Pancreas (tissue), 10 donors: Measurements from ENCODE around the gene EIF2B5. TPM values are rescaled to one million over a fixed set of nuclear protein-coding genes. Genes with fewer than 3 reads are reported as not detected.

Source experiments
- ATAC-seq, 4 donors: fragments of 200-7000 bp; cut with Tn5 transposase; one replicate each; pipeline versions ENCODE4 v1.8.0 to v1.9.1; 2020; ENCODE audit warnings: mild to moderate bottlenecking in 4 of 4, moderate library complexity in 4 of 4
- DNase-seq, 6 donors: peaks; one replicate each; pipeline ENCODE4 v3.0.0-alpha.2; 2020
- FAIRE-seq: peaks from 2 replicates; lab custom pipeline; 2012; peaks lifted over from hg19 to GRCh38; lab: Jason Lieb, UNC
- H3K27ac ChIP-seq, 4 donors: fragments of 200-600 bp; sonication (generic); 1 replicate in 3 of 4; 2 replicates in 1 of 4; pipeline versions ENCODE4 v1.5.0 to v1.8.0; 2020
- H3K27me3 ChIP-seq, 4 donors: fragments of 200-600 bp; one replicate each; pipeline ENCODE4 v1.8.0; 2021
- H3K36me3 ChIP-seq, 3 donors: fragments of 200-600 bp; sonication (generic) in 1 of 3; one replicate each; pipeline versions ENCODE4 v1.5.0 to v1.8.0; 2020 to 2021
- H3K4me1 ChIP-seq, 3 donors: fragments of 200-600 bp; one replicate each; pipeline ENCODE4 v1.8.0; 2021
- H3K4me3 ChIP-seq, 4 donors: fragments of 200-600 bp; sonication (generic) in 2 of 4; one replicate each; pipeline versions ENCODE4 v1.5.0 to v1.8.0; 2020 to 2021
- H3K9me3 ChIP-seq, 4 donors: fragments of 200-600 bp; one replicate each; pipeline ENCODE4 v1.8.0; 2021
- CTCF ChIP-seq, 4 donors: fragments of 200-600 bp; sonication (generic) in 3 of 4; IDR thresholded peaks; one replicate each; pipeline versions ENCODE4 v1.5.0 to v1.8.0; 2021; ENCODE audit warnings: antibody characterized with exemption in 4 of 4
- WGBS, 2 donors: extraction: QIAGEN DNeasy Blood & Tissue Kit; methylation state at CpG; one replicate each; pipeline ENCODE4 v1.1.7; 2013; 5-methylcytosine and 5-hydroxymethylcytosine counted together
- intact Hi-C, 3 donors: fragments of 100-400 bp; cut with DNase I; formaldehyde crosslinking; loops; one replicate each; pipeline versions ENCODE4 v1.11.1 to v1.14.2; 2022
- polyA plus RNA-seq, 2 donors: library from polyadenylated mRNA; stranded (reverse); fragments of 200-250 nt; gene quantifications; one replicate each; pipeline ENCODE4 v1.2.3, GENCODE V29; 2013
- total RNA-seq, 6 donors: library from RNA; stranded (reverse); fragmentation: NEBNext Ultra II Directional in 4 of 6; extraction: Animal tissue kit (Norgen Biotek cat#: 25700) in 4 of 6; gene quantifications; one replicate each; pipeline versions ENCODE4 v1.2.1 to v1.2.4, GENCODE V29; 2021 to 2023
- donor health status: healthy with polysubstance abuse.
- donor health status: DM: no; HTN: no; CAD: no; lungs with moderate emphysema.
- donor health status: DM: no; HTN: no; CAD: no.
- donor health status: control.
- donor health status: control.
- donor health status: Bipolar disorder and iron deficiency.
- donor health status: DM: yes; HTN: yes; CAD: no.
- donor health status: DM: no; HTN: no; CAD: no.
- donor health status: DM: no; HTN: no; CAD: no.
- donor health status: DM: yes; HTN: yes; CAD: no.

EIF2B5 gene
- total and polyA plus RNA-seq, 8 donors = 12.4 to 53.3 (median 20.1) TPM

- H3K27me3 ChIP-seq = no peaks in the 10 kb centered on the region
- intact Hi-C loops = no loop called here
- FAIRE-seq (no peak), ATAC-seq (no peak), DNase-seq (no peak)
- H3K9me3 ChIP-seq = no peaks in the 10 kb centered on the region
- peaks cover 4 to 12% (median 7%) of the 10 kb centered on the region in 3 donors for H3K4me1 ChIP-seq
- WGBS, 2 donors = 71 to 82% methylated on average over 4 of the region's 4 CpGs
- H3K4me3 ChIP-seq = no peak overlapping the region
- H3K36me3 ChIP-seq = peaks cover 5 to 40% (median 33%) of the 10 kb centered on the region in 3 donors
- H3K27ac ChIP-seq = no peak overlapping the region
- TF ChIP-seq CTCF (IDR thresholded peaks at IDR 0.05) = no peak
Measured at GRCh38 chr3:184177331-184177731, 42.2 kb downstream of the EIF2B5 start.

GRCh38 chr3:184177767-184178306, 42.7 kb downstream of the EIF2B5 start:
- 90 to 94% methylated on average over 13 to 14 of the region's 14 CpGs for WGBS, 2 donors
- no peak for FAIRE-seq

GRCh38 chr3:184178521-184179138, 43.5 kb downstream of the EIF2B5 start:
- 95 to 96% methylated on average over 13 of the region's 13 CpGs for WGBS, 2 donors
- intact Hi-C loops = no loop called here
- Histone ChIP-seq H3K9me3 (no peaks in the 10 kb centered on the region), H3K4me3 (no peak overlapping the region), H3K27me3 (no peaks in the 10 kb centered on the region), H3K4me1 (peaks cover 4 to 12% (median 7%) of the 10 kb centered on the region in 3 donors), H3K27ac (no peak overlapping the region), H3K36me3 (peaks cover 5 to 53% (median 37%) of the 10 kb centered on the region in 3 donors)
- ATAC-seq (no peak), DNase-seq (no peak), FAIRE-seq (no peak)
- TF ChIP-seq CTCF (IDR thresholded peaks at IDR 0.05) = no peak

More at GRCh38 chr3:184177767-184178306, 42.7 kb downstream of the EIF2B5 start:
- Histone ChIP-seq H3K4me3 (no peak overlapping the region), H3K4me1 (peaks cover 4 to 12% (median 7%) of the 10 kb centered on the region in 3 donors), H3K27ac (no peak overlapping the region), H3K36me3 (peaks cover 5 to 45% (median 37%) of the 10 kb centered on the region in 3 donors), H3K9me3 (no peaks in the 10 kb centered on the region), H3K27me3 (no peaks in the 10 kb centered on the region)
- no peak for DNase-seq
- TF ChIP-seq CTCF (IDR thresholded peaks at IDR 0.05) = no peak
- ATAC-seq = no peak
- intact Hi-C loops = no loop called here

- intact Hi-C loops = no loop called here
- H3K9me3 ChIP-seq = no peaks in the 10 kb centered on the region
- WGBS, 2 donors = 85 to 88% methylated on average over 6 of the region's 6 CpGs
- FAIRE-seq = no peak
- H3K4me1 ChIP-seq = peaks cover 4 to 13% (median 7%) of the 10 kb centered on the region in 3 donors
- H3K4me3 ChIP-seq = no peak overlapping the region
- ATAC-seq = no peak
- H3K27ac ChIP-seq = no peak overlapping the region
- DNase-seq = no peak
- TF ChIP-seq CTCF (IDR thresholded peaks at IDR 0.05) = no peak
- H3K36me3 ChIP-seq = peaks cover 5 to 56% (median 37%) of the 10 kb centered on the region in 3 donors
- no peaks in the 10 kb centered on the region for H3K27me3 ChIP-seq
Measured at GRCh38 chr3:184180165-184180564, 45.0 kb downstream of the EIF2B5 start.

- Histone ChIP-seq H3K9me3 (no peaks in the 10 kb centered on the region), H3K27me3 (no peaks in the 10 kb centered on the region), H3K36me3 (peaks cover 5 to 56% (median 37%) of the 10 kb centered on the region in 3 donors), H3K4me1 (peaks cover 0 to 8% (median 0%) of the 10 kb centered on the region in 3 donors), H3K4me3 (no peak overlapping the region), H3K27ac (no peak overlapping the region)
- ATAC-seq (no peak), DNase-seq (no peak), FAIRE-seq (no peak)
- WGBS, 2 donors = 94 to 97% methylated on average over 9 of the region's 9 CpGs
- no peak for TF ChIP-seq CTCF (IDR thresholded peaks at IDR 0.05)
- intact Hi-C loops = no loop called here
Measured at GRCh38 chr3:184181596-184181995, 46.4 kb downstream of the EIF2B5 start.
